GM21529 (cell line): ENCODE data around the gene LMX1B.
"Not testable (repeated sequence)": the region's sequence is repeated elsewhere in the genome, so short reads cannot be mapped to it uniquely, and the experiment has no call there.

ENCODE experiments used
- ATAC-seq: cut with Tn5 transposase; IDR thresholded peaks from one replicate; pipeline ENCODE4 v1.9.1; 2021; ENCODE audit not compliant: unreplicated experiment

The LMX1B gene

GRCh38 chr9:126613651-126614050, at the start of gene LMX1B:
Gene LMX1B, plus strand, starts transcription at chr9:126613928. Its CDS starts 522 bp downstream, at chr9:126614450.
- no peak for ATAC-seq

- ATAC-seq = no peak
Observed at GRCh38 chr9:126564128-126564527, 49.6 kb upstream of the LMX1B start.

- ATAC-seq = no peak
Observed at GRCh38 chr9:126564716-126565115, 49.0 kb upstream of the LMX1B start.

GRCh38 chr9:126565336-126566128, 48.2 kb upstream of the LMX1B start:
- ATAC-seq = no peak

GRCh38 chr9:126569036-126569435, 44.7 kb upstream of the LMX1B start:
- no peak for ATAC-seq

- no peak for ATAC-seq
Observed at GRCh38 chr9:126578029-126578428, 35.7 kb upstream of the LMX1B start.

- ATAC-seq = not testable (repeated sequence)
Observed at GRCh38 chr9:126580319-126580718, 33.4 kb upstream of the LMX1B start.

- ATAC-seq = no peak
Observed at GRCh38 chr9:126581893-126582292, 31.8 kb upstream of the LMX1B start.

GRCh38 chr9:126582427-126582826, 31.3 kb upstream of the LMX1B start:
- no peak for ATAC-seq

GRCh38 chr9:126583144-126583760, 30.5 kb upstream of the LMX1B start:
- ATAC-seq = no peak

- no peak for ATAC-seq
Observed at GRCh38 chr9:126584611-126585010, 29.1 kb upstream of the LMX1B start.

GRCh38 chr9:126586236-126586635, 27.5 kb upstream of the LMX1B start:
- no peak for ATAC-seq

GRCh38 chr9:126587187-126588185, 26.2 kb upstream of the LMX1B start:
- ATAC-seq = no peak

- ATAC-seq = no peak
Observed at GRCh38 chr9:126588491-126589168, 25.1 kb upstream of the LMX1B start.

- no peak for ATAC-seq
Observed at GRCh38 chr9:126589349-126589748, 24.4 kb upstream of the LMX1B start.

- no peak for ATAC-seq
Observed at GRCh38 chr9:126591083-126591482, 22.6 kb upstream of the LMX1B start.

- no peak for ATAC-seq
Observed at GRCh38 chr9:126591922-126592321, 21.8 kb upstream of the LMX1B start.

- no peak for ATAC-seq
Observed at GRCh38 chr9:126592461-126592860, 21.3 kb upstream of the LMX1B start.

GRCh38 chr9:126595982-126596381, 17.7 kb upstream of the LMX1B start:
- ATAC-seq = no peak

- no peak for ATAC-seq
Observed at GRCh38 chr9:126599047-126599650, 14.6 kb upstream of the LMX1B start.
